Measurements from ENCODE around the gene FRMD6.

The FRMD6 gene

DNA sequence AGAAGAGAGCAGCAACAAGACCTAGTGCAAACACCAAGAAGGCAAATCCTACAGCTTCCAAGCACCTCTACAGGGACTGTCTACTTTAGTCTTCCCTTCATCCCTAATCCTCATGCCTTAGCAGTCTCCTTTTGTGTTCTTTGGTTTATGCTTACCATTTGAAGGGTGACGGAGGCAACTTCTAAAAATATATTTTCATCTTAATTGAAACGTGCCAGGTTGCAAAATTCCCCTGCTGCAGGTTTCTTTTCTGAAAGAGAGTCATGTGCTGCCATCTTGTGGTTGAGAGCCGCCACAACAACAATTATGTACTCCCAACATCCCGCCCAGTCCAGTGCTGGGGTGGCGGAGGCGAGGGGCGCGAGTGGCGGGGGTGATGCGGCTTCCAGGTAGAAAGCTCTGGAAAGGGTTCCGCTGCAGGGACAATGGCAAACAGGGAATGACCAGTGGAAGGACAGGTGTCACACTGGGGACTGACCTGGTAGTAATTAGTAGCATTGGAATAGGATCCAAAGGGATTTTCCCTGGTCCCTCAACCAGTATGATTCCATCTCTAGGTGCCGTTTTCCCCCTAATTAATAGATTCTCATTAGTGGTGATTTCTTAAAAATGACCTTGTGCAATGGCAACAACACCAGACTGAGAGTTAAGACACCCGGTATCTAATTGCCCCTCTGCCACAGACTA lies 128.4 kb downstream of the FRMD6 start:
- peak; percentile 59 for DNase-seq (ENCODE audit: low read depth)

Measured in stimulated activated CD8-positive, alpha-beta memory T cell treated with anti-CD3 and anti-CD28 coated beads, Interleukin-7, amount 100 ng/mL, for 24 hours (primary cell).